NCI-H1436 treated with DMSO at 0.1 percent for 48 hours (cell line): ENCODE results near the gene COL27A1.

ENCODE experiments used
- DNase-seq: peaks from one replicate; lab custom pipeline; 2025; lab: John Stamatoyannopoulos, UW

Gene COL27A1

DNA sequence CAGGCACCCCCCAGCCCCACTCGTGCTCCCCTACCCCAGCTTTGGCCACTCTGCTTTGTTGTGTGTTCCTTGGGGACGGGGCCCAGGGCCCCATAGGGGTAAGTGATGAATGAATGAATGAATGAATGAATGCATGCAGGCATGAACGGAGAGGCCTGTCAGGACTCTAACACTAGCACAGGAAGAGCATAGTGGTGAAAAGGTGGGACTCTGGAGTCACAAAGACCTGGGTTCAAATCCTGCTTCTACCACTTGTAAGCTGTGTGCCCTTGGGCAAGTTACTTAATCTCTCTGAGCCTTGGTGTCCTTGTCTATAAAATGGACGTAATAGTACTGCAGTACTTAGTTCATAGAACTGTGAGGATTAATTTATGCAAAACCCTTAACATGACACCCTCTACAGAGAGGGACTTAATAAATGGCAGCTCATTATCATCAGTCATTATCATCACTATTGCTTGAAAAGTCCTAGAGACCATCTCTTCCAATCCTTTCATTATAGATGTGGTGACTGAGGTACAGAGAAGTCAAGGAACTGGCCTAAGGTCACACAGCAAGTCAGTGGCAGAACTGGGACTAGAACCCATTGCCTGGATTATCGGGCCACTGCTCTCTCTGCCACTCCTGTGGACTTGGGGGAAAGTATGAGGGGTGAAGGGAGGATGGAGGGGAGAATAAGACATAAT, 187.6 kb downstream of the COL27A1 start:
- no peak for DNase-seq

DNA sequence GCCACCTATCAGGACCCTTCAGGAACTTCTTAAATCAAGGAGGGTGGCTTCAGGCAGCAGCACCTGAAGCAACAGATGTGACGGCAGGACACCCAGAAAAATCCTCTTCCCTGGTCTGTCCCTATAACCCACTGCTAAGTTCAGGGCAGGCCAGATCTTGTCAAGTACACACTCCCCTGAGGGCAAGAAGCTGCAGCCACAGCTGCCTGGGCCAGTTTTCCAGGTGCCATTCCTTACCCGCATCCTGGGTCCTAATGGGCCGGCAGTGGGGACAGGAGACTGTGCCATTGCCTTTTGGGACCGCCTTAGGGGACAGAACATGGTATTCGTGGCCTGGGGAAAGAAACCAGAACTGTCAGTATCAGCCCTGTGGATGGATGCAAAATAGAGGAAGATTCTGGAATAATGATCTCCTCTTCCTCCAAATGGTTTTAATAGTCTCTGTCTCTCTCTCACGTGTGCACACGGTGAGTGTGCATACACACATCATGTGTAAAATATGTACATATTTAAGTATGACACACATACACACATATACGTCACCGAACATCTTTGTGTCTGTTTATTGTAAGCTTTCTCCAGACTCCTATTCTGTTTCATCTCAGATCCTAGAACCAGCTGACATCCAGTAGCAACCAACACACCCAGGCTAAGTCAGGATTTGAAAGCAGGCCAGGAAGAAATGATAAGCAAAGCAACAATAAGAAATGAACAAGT, 188.3 kb downstream of the COL27A1 start:
- no peak for DNase-seq

DNA sequence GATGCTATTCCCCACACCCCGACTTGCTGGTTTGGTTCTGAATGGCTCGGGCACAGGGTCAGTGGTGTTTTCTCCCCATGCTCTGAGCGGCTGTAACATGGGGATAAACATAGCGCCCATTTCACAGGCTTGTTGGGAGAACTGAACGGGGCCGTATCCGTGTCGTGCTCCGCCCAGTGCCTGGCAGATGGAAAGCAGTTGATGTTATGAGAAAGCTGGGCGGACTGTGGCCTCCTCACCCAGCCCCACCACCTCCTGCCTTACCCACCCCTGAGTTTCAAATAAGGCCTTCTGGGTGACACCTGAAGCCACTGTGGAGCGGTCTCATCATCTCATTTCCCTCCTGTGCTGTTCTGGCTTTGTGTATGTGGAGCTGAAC, 188.8 kb downstream of the COL27A1 start:
- no peak for DNase-seq

DNA sequence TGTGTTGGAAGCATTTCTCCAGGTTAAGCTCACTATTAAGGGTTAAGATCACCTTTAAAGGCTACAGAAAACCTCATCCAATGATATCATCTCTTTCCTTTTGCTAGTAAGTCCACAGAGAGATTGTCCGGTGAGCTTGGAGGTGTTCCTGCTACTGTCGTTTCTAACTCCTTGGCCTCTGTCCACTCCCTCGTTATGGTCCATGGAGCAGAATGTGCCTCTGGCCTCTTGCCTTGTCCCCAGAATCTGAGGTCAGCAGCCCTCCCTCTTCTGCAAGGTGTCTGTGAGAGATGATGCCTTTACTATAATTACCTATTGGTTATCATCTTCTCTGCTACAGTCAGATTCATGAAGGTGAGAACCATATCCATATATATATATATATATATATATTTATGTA, 189.4 kb downstream of the COL27A1 start:
- DNase-seq: no peak

DNA sequence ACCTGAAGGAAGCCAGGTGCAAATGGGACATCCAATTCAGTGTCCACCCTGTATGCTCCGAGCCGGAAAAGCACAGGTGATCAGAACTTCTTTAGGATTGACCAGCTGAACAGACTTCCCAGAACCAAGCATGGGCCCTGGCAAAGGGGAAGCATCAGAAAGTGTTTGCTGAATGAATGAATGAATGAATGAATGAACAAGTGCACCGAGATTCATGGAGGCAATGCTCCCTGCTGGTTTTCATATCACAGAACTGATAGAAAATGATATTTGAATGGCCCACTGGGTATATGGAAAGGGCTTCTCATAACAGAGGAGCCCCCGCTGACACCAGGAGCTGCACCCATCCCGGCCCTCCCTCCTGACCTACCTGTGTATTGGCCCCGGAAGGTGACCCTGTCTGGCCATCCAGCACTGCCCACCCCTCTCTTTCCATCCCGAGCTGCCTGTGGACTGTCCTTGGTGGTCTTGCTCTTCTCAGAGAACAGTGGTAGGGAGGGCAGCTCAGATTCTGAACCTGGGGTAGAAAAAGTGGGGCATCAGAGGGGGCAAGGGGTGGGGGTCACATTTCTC, 190.2 kb downstream of the COL27A1 start:
- no peak for DNase-seq

DNA sequence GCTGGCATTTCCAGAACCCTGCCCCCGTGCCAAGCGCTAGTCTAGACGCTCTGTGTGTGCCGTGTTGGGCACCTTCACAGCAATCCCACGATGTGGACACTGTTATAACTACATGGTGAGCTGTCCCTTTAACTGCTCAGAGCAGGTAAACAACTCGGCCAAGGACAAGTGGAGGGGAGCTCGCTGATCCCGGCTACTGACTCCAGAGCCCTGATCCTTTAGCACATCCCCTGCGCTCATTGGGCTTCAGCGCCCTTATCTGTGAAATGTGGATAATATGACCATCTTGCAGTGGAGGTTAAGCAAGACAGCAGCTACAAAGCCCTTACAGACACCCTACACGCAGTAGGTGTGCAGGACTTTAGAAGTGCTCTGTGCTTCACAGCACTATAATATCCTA, 190.8 kb downstream of the COL27A1 start:
- DNase-seq: no peak

DNA sequence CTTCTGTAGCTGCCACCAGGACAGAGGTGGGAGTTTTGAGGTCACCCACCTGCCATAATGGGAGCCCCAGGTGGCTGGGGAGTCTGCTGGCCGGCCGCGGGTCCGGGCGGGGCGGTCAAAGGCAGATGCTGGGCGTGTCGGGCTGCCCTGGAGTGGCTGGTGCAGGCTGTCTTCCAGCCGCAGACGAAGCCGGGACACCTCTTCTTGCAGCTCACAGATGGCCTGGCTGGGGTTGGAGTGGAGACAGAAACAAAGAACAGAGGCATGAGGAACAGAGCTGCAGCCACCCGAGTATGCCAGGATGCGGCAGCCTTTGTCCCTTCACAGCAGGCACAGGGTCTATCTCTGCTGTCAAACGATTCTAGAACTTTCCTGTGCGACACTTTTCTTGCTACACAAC, 192.3 kb downstream of the COL27A1 start:
- no peak for DNase-seq

DNA sequence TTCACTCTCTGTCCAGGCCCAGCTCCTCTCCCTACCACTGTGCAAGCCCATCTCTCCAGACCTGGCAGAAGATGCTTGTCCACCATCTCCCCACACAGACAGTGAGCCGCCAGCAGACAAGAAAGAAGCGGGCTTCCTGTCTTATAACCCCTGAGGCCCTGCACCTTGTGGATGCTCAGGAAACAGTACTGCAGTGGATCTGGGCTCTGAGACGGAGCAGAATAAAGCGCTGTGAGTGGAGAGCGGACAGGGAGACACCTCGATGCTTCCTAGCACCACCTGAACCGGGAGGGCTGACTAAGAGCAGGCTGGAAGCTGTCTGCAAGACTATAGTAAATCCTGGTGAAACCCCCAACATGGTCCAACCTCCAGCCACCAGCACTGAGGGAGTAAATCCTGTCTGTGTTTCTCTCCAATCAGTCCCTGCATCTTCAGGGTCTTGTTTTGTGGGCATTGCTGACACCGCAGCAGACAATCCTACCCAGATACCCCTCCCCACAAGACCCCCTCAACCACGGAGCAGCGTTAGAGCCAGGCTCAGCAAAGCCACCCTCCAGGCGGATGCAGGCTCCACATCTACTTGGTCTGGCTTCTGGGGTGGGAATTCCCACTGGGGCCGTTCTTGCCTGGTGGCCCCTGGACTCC, 193.0 kb downstream of the COL27A1 start:
- DNase-seq: no peak

DNA sequence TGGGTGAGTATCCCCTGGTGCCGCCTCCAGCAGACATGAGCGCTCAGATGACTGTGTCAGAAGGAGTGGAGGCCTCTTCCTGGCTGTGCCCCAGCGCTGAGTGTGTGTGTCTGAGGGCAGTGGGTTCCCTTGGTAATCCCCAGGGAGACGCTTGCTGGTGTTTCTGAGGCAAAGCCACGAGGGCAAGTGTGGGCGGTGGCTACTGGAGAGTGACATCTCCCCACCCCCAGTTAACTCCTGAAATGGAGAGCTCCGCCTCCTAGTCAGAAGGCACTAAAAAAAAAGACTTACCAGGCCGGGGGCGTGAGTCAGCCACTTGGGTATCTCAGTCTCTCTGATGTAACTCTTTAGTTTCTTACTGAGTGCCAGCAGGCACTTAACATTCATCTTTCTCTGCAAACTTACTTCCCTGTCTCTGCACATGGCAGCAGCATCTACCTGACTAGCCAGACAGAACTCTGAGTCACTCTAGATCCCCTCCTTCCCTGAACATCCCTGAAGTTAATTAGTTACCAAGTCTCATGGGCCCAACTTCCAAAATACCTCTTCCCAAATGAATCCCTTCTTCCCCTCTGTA, 193.7 kb downstream of the COL27A1 start:
- no peak for DNase-seq

DNA sequence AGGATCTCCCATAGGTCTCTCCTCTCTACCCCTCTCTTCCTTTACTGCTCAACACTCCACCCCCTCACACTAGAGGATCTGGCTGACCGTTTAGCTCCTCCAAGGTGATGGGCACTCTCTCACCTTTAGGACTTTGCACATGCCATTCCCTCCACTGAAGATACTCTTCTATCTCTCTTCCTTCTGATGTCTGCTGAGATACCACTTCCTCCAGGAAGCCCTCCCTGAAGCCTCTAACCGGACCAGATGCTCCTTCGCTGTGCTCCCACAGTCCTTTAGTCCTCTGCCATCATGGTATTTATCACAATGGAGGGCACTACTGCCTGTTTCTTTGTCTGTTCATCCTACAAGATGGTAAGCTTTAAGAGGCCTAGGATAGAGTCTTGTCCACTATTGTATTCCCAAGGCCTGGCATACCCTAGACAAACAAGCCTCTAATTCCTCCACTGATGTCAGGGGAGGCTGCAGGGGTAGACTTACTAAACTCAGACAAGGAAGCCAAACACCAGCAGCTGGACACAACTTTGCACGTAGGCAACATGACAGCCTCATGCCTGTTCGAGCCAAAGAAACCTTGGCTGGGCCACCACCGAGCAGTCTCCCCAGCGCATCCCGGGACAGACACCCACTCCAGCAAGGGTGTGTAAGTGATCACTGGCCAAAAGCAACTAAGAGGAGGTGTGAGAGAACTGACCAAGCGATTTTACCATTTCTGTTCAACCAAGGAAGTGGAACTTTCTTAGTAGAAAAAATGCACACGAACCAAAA, 194.6 kb downstream of the COL27A1 start:
- DNase-seq: no peak

DNA sequence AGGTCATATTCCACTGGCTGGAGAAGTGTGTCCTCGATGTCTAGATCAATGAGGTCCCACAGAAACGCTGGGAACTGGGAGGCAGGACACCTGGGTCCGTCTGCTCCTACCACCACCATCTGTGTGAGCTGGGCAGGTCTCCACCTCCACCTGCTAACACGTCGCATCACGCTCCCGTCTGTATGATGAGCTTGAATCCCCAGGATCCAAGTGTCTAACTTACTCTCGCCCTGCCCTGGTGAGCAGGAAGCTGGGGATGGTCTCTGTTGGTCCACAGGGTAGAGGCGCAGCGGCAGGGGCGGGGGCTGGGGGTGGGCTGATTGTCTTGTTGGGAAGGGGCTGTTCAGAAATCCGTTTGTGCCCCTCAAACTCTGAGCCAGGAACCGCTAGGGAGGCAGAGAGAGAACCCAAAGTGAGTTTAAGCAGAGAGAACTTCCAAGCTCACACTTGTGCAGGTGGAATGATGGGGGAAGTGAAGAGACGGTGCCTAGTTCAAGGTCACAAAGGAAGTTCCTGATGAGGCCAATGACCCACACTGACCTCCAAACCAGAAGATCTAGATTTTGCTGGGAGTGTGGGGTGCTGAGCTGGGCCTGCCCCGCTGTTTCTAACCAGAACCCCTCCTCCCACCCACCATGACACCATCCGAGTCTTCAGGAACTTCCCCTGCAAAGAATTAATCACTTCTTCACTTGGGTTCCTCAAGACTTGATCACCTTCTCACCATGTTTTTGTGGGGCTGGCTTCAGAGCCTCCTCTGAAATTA, 195.5 kb downstream of the COL27A1 start:
- no peak for DNase-seq

DNA sequence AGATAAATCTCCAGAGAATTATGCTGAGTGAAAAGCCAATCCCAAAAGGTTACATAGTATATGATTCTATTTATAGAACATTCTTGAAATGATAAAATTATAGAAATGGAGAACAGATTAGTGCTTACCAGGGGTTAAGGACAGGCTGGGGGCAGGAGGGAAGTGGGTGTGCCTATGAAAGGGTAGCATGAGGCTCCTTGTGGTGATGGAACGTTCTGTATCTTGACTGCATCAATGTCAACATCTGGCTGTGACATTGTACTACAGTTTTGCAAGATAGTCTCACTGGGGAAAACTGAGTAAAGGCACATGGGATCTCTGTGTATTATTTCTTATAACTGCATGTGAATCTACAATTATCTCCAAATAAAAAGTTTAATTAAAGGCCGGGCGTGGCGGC, 196.6 kb downstream of the COL27A1 start:
- no peak for DNase-seq

DNA sequence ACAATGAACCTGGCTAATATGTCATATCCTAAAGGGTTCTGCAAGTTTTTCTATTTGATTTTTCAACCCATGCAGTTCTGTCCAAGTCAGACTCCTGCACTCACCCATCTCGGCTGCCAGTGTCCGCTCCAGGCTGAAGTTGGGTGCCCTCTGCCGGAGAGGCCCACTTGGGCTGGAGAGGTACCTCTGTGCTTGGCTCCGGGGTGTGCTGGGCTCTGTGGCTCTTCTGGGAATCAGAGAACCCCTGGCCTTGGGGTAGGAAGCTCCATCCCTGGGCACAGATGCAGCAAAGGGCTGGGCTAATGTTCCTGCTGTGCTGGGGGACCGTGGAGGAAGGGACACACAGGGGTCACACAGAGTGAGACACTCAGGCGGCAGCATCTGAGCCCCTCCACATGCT, 200.5 kb downstream of the COL27A1 start:
- DNase-seq: no peak

DNA sequence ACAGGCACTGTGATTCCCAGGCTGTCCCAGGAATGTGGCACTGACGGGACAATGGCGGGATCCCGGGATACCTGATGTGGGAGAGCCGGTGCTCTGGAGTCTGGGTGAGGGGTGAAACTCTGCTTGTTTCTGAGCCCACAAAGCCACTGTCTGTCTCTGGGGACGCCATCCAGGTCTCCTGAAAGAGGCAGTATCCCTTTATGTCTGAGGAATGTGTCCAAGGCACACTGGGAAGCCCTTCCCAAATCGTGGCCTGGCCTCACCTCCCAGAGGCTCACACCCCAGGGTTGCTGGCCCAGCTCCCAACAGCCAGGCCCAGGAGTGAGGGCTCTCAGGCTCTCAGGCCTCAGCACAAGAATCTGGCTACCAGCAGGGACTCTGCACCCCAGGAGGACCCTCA, 201.5 kb downstream of the COL27A1 start:
- DNase-seq: no peak

DNA sequence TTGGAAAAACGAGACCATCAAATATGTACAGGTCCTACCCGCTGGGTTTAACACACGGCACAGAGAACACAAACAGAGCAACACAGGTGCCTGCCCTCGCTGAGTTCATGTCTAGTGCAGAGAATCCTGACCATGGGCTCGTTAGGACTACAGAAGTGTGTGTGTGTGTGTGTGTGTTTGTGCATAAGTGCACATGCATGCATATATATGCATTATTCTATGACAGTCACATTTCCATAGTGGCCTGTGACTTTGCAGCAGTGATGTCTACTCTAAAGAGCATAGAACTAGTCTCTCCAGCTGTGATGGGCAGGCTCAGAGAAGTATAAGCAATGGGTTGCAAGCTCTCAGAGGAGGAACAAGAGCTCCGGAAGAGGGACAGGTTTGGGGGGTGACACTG, 202.0 kb downstream of the COL27A1 start:
- no peak for DNase-seq

DNA sequence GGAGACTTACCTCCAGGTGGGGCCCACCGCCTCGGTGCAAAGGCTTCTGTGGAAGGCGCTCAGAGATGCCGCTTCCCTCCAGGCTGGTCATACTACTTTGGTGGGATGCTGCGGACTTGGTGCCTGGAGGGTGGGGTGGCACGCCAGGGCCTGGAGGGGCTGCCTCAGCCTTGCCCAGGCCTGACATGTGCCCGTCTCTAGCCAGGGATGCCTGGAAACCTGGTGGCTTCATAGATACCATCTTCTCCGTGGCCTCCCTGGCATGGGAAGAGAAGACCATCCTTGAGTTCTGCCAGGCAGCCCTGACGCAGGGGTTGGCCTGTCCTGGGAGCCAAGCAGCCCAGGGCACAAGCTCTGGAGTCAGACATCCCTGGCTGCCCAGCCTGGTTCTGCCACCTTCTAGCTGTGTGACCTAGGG, 202.6 kb downstream of the COL27A1 start:
- DNase-seq: no peak

DNA sequence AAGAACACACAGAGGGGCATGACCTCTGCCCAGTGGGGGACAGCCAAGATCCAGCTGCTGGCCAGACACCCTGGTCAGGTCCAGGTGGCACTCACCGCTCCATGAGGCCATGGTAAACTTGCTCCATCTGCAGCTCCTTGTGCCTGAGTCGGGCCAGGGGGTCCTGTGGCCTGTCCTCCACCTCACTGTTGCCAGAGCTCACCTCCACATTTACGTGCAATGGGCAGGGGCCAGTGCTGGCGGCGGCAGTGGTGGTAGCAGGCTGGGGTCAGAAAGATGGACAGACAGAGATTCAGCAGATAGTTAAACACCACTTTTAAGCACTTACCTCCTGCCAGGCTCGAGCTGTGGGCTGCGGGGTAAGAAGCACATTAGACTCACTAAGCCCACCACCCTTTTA, 204.5 kb downstream of the COL27A1 start:
- no peak for DNase-seq

DNA sequence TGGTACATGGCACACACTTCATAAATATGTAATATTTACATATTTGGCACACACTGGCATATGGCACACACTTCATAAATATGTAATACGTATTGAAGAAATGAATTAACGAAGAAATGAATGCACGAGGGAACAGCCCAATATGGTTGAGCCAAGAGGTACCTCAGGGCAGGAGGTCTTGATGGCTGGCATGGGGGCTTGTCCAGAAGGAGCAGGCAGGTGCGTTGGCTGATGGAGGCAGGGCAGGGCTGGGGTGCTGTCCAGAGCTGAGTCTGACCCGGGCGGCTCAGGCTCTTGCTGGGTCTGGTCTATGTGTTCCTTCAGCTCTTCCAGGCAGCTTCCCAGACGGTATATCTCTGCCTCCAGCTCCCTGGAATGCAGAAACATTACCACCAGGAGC, 206.2 kb downstream of the COL27A1 start:
- no peak for DNase-seq
